ENCODE results near the gene ETF1.
"Not testable (repeated sequence)": the region's sequence is repeated elsewhere in the genome, so short reads cannot be mapped to it uniquely, and the experiment has no call there.

The ETF1 gene

GRCh38 chr5:138476918-138477317 is 66.1 kb downstream of the ETF1 start:
- no peak for DNase-seq

DNA sequence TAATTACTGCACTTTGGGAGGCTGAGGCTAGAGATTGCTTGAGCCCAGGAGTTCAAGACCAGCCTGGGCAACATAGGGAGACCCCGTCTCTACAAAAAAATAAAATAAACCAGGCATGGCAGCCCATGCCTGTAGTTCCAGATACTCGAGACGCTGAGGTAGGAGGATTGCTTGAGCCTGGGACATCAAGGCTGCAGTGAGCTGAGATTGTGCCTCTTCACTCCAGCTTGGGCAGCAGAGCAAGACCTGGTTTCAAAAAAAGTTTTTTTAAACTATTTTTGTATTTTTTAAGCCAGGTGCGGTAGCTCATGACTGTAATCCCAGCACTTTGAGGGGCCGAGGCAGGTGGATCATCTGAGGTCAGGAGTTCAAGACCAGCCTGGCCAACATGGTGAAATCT is 69.9 kb downstream of the ETF1 start:
- not testable (repeated sequence) for DNase-seq

- no peak for DNase-seq
Observed at GRCh38 chr5:138472353-138472752, 70.7 kb downstream of the ETF1 start.

GRCh38 chr5:138471052-138471361 is 72.0 kb downstream of the ETF1 start:
- no peak for DNase-seq

GRCh38 chr5:138470322-138471051 is 72.5 kb downstream of the ETF1 start:
- no peak for DNase-seq

GRCh38 chr5:138469540-138470321 is 73.3 kb downstream of the ETF1 start:
- no peak for DNase-seq

- DNase-seq, result no peak
Observed at GRCh38 chr5:138468966-138469539, 74.0 kb downstream of the ETF1 start.

DNA sequence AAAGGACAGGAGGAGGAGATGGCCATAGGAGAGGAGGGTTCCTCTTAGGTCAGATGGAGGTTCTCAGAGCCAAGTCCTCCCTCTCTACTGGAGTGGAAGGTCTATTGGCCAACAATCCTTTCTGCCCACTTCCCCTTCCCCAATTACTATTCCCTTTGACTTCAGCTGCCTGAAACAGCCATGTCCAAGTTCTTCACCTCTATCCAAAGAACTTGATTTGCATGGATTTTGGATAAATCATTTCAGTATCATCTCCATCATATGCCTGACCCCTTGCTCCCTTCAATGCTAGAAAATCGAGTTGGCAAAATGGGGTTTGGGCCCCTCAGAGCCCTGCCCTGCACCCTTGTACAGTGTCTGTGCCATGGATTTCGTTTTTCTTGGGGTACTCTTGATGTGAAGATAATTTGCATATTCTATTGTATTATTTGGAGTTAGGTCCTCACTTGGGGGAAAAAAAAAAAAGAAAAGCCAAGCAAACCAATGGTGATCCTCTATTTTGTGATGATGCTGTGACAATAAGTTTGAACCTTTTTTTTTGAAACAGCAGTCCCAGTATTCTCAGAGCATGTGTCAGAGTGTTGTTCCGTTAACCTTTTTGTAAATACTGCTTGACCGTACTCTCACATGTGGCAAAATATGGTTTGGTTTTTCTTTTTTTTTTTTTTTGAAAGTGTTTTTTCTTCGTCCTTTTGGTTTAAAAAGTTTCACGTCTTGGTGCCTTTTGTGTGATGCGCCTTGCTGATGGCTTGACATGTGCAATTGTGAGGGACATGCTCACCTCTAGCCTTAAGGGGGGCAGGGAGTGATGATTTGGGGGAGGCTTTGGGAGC is 74.7 kb downstream of the ETF1 start:
- no peak for DNase-seq

- DNase-seq, result no peak
Observed at GRCh38 chr5:138467711-138468132, 75.3 kb downstream of the ETF1 start.

DNA sequence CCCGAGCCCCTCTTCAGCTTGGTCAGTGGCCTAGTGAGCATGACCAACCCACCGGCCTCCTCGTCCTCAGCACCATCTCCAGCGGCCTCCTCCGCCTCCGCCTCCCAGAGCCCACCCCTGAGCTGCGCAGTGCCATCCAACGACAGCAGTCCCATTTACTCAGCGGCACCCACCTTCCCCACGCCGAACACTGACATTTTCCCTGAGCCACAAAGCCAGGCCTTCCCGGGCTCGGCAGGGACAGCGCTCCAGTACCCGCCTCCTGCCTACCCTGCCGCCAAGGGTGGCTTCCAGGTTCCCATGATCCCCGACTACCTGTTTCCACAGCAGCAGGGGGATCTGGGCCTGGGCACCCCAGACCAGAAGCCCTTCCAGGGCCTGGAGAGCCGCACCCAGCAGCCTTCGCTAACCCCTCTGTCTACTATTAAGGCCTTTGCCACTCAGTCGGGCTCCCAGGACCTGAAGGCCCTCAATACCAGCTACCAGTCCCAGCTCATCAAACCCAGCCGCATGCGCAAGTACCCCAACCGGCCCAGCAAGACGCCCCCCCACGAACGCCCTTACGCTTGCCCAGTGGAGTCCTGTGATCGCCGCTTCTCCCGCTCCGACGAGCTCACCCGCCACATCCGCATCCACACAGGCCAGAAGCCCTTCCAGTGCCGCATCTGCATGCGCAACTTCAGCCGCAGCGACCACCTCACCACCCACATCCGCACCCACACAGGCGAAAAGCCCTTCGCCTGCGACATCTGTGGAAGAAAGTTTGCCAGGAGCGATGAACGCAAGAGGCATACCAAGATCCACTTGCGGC is 75.9 kb downstream of the ETF1 start:
- DNase-seq, result no peak

GRCh38 chr5:138466125-138466899 is 76.7 kb downstream of the ETF1 start:
- DNase-seq, result no peak

- DNase-seq, result peak; percentile 71
Observed at GRCh38 chr5:138465261-138466124, 77.5 kb downstream of the ETF1 start, which contains the start of gene EGR1. Gene EGR1, plus strand, starts transcription at chr5:138465479. Its CDS starts 283 bp downstream, at chr5:138465762.

GRCh38 chr5:138464388-138465260 is 78.4 kb downstream of the ETF1 start:
- DNase-seq, result peak; percentile 89

DNA sequence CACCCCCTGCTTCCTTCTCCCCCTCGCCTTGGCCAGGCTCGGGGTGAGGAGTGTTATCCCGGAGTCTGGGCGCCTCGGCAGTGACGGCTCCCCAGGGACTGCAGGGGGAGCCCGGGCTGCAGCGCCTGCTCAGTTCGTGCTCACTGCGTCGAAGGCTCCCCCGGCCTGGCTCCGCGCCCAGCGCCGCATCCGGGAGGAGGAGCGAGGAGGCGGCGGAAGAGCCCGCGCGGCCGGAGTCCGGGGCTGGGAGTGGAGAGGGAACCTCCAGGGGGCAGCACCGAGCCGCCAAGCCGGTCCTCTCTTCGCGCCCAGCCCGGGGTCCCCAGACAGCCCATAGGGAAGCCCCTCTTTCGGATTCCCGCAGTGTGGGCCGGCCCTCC is 79.0 kb downstream of the ETF1 start:
- DNase-seq, result peak; percentile 73

DNA sequence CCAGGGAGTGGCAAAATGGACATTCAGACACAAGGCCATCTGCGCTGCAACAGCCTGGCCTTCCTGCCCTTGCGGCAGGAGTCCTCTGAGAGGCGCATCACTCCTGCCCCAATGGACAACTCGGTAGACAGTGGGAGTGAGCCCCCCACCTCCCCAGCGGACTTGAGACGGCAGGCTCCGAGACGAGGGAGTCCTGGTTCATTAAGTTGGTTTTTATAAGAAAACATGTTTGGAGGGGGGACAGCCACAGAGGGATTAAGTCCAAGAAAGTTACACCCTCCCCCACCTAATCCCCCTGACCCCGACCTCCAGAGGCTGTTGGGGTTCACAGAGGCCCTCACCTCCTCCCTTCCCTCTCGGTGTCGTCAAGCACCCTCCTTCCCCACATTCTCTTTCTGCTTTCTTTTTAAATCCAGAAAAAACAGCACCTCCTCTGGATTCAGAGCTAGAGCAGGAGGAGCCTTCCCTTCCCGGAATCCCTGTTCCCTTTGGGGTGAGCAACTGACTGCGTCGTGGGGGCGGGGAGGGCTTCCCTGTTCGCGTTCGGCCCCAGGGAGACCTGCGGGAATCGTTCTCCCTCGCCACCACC is 79.5 kb downstream of the ETF1 start:
- no peak for DNase-seq

DNA sequence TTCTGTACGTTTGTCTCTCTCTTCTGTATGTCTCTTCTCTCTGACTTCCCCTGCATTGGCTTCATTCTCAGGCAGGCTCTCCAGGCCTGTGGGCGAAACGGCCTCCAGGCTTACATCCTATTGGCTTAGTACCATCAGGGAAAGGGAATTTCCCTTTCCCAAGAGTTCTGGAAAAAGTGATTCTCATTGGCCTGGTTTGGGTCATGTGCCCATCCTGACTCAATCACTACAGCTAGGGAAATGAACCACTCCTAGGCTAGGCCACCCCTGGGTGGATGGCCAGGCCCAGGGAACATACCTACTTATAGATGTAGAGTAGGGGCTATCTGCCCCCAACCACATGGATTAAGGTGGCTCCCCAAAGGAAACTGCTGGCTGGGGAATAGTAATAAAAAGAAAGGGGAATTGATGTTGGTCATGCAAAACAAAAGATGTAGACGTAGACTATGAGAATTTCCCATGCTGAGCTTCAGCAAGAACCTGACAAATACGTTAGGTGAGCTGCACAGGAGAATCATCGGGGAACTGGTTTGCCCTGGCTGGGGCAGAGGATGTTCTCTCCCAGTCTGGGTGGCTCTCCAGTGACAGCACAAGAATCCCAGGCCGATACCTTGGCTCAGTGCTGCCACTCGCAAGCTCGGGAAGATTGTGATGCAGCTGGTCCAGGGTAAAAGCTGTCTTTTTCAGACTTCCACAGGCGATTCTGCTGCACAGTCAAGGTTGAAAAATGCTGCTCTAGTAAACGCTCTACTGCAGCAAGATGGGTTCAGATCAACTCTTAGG is 81.5 kb downstream of the ETF1 start:
- no peak for DNase-seq

DNA sequence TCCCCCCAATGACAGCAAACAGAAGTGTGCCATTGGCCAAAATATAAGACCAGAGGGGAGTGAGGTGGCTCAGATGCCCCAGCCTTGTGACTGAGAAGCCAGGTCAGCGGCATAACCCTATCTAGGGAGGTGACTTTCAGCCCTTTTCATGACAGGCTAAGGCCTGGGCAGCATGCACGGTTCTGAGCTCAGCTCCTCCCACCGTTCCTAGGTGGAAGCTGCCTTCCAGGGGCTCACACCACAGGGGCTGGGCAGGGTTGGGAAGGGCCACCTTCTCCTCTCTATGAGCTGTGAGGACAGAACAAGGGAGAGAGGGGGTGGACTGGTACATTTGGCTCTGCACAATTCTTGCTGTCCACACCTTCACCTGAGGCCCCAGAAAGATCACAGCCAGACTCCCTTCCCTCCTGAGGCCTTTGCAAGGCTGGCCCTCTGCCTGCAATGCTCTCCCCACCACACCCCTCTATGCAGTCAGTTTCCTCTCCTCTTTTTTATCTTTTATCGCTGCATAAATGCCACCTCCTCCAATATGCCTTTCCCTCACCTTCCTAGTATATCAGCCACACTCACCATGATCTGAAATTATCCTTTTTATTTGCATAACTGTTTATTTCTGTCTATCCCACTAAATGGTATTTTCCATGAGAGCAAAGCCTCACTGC is 82.9 kb downstream of the ETF1 start:
- DNase-seq, result no peak

Data from NCI-H1105 (cell line).